Adipocyte (in vitro differentiated cells): Measurements from ENCODE around the gene DIP2B.

ENCODE experiments used
- DNase-seq: peaks from one replicate; pipeline ENCODE4 v3.0.0-alpha.2; 2015; ENCODE audit warnings: low read depth
- H3K27me3 ChIP-seq: replicated peaks from 2 replicates; pipeline ENCODE4 v1.7.0; 2013; ENCODE audit warnings: mild to moderate bottlenecking, low read length, moderate library complexity; ENCODE audit not compliant: control insufficient read depth, insufficient read depth
- H3K36me3 ChIP-seq: 2 replicates; pipeline ENCODE4 v1.7.0; 2013; ENCODE audit warnings: low read length, mild to moderate bottlenecking, moderate library complexity; ENCODE audit not compliant: control insufficient read depth, insufficient read depth, severe bottlenecking
- H3K4me1 ChIP-seq: 2 replicates; pipeline ENCODE4 v1.7.0; 2013; ENCODE audit warnings: mild to moderate bottlenecking, low read length, moderate library complexity; ENCODE audit not compliant: control insufficient read depth, insufficient read depth
- H3K4me3 ChIP-seq: 2 replicates; pipeline ENCODE4 v1.7.0; 2013; ENCODE audit warnings: mild to moderate bottlenecking, low read length, moderate library complexity
- H3K9ac ChIP-seq: 2 replicates; pipeline ENCODE4 v1.7.0; 2013; ENCODE audit warnings: mild to moderate bottlenecking, low read length, moderate library complexity
- H3K9me3 ChIP-seq: 2 replicates; pipeline ENCODE4 v1.7.0; 2013; ENCODE audit warnings: mild to moderate bottlenecking, low read length, moderate library complexity; ENCODE audit not compliant: control insufficient read depth

The DIP2B gene

GRCh38 chr12:50627491-50627890 lies 122.7 kb downstream of the DIP2B start:
- no peak for DNase-seq
- no peaks in the 10 kb centered on the region for H3K4me1 ChIP-seq
- no peak overlapping the region for H3K9ac ChIP-seq

GRCh38 chr12:50628394-50628793 lies 123.6 kb downstream of the DIP2B start:
- no peak overlapping the region for H3K4me3 ChIP-seq
- no peaks in the 10 kb centered on the region for H3K27me3 ChIP-seq
- H3K9ac ChIP-seq, result no peak overlapping the region
- DNase-seq, result no peak
- H3K9me3 ChIP-seq, result no peaks in the 10 kb centered on the region
- peaks cover 4% of the 10 kb centered on the region for H3K36me3 ChIP-seq
- no peaks in the 10 kb centered on the region for H3K4me1 ChIP-seq

More at GRCh38 chr12:50627491-50627890, 122.7 kb downstream of the DIP2B start:
- peaks cover 4% of the 10 kb centered on the region for H3K36me3 ChIP-seq
- no peaks in the 10 kb centered on the region for H3K27me3 ChIP-seq
- no peaks in the 10 kb centered on the region for H3K9me3 ChIP-seq
- no peak overlapping the region for H3K4me3 ChIP-seq

GRCh38 chr12:50633955-50634354 lies 129.2 kb downstream of the DIP2B start:
- peaks cover 9% of the 10 kb centered on the region for H3K4me1 ChIP-seq
- no peaks in the 10 kb centered on the region for H3K9me3 ChIP-seq
- no peak overlapping the region for H3K4me3 ChIP-seq
- DNase-seq, result no peak
- no peaks in the 10 kb centered on the region for H3K36me3 ChIP-seq
- H3K27me3 ChIP-seq, result no peaks in the 10 kb centered on the region
- H3K9ac ChIP-seq, result no peak overlapping the region

- H3K9ac ChIP-seq, result no peak overlapping the region
- no peak for DNase-seq
- H3K9me3 ChIP-seq, result no peaks in the 10 kb centered on the region
- no peak overlapping the region for H3K4me3 ChIP-seq
- H3K4me1 ChIP-seq, result peaks cover 9% of the 10 kb centered on the region
- H3K27me3 ChIP-seq, result no peaks in the 10 kb centered on the region
- no peaks in the 10 kb centered on the region for H3K36me3 ChIP-seq
These were observed 129.6 kb downstream of the DIP2B start for GRCh38 chr12:50634379-50634778.

DNA sequence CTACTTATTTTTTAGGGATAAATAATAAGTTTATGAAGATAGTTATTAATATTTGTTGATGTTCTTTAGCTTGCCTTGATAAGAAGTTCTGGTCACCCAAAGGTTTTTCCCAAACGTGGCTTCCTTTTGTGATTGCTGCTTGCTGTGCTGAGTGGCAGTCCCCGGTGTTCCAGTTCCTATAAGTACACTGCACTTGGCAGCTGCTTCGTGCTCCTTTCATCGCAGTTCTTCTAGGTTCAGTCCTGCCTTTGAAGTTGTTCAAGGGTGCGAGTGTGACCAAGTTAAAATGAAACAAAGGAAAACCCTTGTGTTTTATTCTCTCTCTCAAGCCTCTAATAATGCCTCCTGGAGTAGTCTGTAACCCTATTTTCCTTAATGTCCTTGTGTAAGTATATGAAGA lies 130.6 kb downstream of the DIP2B start:
- Histone ChIP-seq H3K9ac (no peak overlapping the region), H3K27me3 (no peaks in the 10 kb centered on the region), H3K9me3 (no peaks in the 10 kb centered on the region), H3K4me1 (peaks cover 9% of the 10 kb centered on the region), H3K36me3 (no peaks in the 10 kb centered on the region), H3K4me3 (no peak overlapping the region)
- no peak for DNase-seq

DNA sequence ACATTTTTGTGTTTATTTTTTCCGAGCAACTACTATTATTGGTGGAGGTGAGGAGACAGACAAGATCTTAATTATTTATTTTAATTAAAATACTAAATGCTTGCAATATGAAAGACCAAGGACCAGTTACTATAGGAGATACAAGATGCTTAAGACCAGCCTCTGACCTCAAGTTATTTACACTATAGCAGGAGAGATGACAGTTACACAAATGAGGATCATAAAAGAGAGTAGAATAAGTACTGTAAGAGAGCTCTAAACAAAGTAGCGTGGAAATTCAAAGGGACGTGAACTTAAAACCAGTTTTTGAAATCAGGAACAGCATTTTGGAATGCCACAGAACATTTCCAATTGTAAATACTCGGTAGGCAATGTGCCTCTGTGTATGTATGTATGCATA lies 131.1 kb downstream of the DIP2B start:
- no peaks in the 10 kb centered on the region for H3K27me3 ChIP-seq
- H3K4me1 ChIP-seq, result peaks cover 9% of the 10 kb centered on the region
- H3K4me3 ChIP-seq, result no peak overlapping the region
- no peak overlapping the region for H3K9ac ChIP-seq
- H3K36me3 ChIP-seq, result no peaks in the 10 kb centered on the region
- H3K9me3 ChIP-seq, result no peaks in the 10 kb centered on the region
- DNase-seq, result no peak

- no peak for DNase-seq
- Histone ChIP-seq H3K4me1 (peaks cover 9% of the 10 kb centered on the region), H3K9ac (no peak overlapping the region), H3K36me3 (no peaks in the 10 kb centered on the region), H3K27me3 (no peaks in the 10 kb centered on the region), H3K4me3 (no peak overlapping the region), H3K9me3 (no peaks in the 10 kb centered on the region)
These were observed 131.7 kb downstream of the DIP2B start for GRCh38 chr12:50636505-50636904.

DNA sequence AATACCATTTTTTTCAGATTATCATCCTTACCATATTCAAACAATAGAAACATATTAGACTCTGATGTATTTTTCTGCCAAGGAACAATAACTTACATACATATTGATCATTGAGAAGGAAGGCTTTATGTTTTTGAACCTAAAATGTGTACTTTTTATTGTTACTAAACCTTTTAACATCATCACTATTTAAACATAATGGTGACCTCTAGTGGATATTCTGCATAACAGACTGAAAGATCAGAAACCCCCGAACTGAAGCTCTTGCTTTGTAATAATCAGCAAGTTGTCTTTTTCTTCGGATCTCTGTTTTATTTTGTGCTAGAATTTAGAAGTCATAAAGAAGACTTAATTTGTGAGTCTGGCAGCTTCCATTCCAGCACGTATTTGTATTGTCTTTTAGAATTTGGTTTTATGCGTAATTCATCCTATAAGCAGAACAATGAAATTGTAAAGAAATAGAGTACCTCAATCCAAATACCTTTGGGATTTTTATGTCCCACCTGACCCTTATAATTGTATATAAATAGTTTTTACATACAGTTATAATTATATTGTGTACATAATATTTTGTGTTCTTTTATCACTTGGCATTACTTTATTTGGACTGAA lies 133.2 kb downstream of the DIP2B start:
- no peaks in the 10 kb centered on the region for H3K9me3 ChIP-seq
- peak; percentile 87 for DNase-seq

GRCh38 chr12:50638482-50638880 lies 133.7 kb downstream of the DIP2B start:
- no peak overlapping the region for H3K9ac ChIP-seq
- no peaks in the 10 kb centered on the region for H3K27me3 ChIP-seq
- H3K36me3 ChIP-seq, result no peaks in the 10 kb centered on the region
- DNase-seq, result no peak
- peaks cover 9% of the 10 kb centered on the region for H3K4me1 ChIP-seq
- no peak overlapping the region for H3K4me3 ChIP-seq
- no peaks in the 10 kb centered on the region for H3K9me3 ChIP-seq

More for the DNA sequence above, 133.2 kb downstream of the DIP2B start:
- H3K4me1 ChIP-seq, result peaks cover 9% of the 10 kb centered on the region
- H3K9ac ChIP-seq, result no peak overlapping the region
- no peaks in the 10 kb centered on the region for H3K36me3 ChIP-seq
- H3K4me3 ChIP-seq, result no peak overlapping the region
- H3K27me3 ChIP-seq, result no peaks in the 10 kb centered on the region

DNA sequence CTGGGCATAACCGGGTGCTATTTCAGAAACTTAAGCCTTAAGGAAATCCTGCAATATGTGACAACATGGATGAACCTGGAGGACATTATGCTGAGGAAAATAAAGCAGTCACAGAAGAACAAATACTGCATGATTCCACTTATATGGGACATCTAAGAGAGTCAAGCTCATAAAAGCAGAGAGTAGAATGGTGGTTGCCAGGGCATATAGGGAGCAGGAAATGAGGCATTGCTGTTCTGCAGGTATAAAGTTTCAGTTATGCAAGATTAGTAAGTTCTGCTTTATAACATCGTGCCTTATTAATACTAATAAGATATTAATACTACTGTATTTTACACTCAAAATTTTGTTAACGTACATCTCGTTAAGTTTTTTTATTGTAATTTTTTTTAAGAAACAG lies 134.9 kb downstream of the DIP2B start:
- no peaks in the 10 kb centered on the region for H3K4me1 ChIP-seq
- no peaks in the 10 kb centered on the region for H3K9me3 ChIP-seq
- no peak overlapping the region for H3K9ac ChIP-seq
- no peak overlapping the region for H3K4me3 ChIP-seq
- DNase-seq, result no peak
- no peaks in the 10 kb centered on the region for H3K27me3 ChIP-seq
- H3K36me3 ChIP-seq, result no peaks in the 10 kb centered on the region

DNA sequence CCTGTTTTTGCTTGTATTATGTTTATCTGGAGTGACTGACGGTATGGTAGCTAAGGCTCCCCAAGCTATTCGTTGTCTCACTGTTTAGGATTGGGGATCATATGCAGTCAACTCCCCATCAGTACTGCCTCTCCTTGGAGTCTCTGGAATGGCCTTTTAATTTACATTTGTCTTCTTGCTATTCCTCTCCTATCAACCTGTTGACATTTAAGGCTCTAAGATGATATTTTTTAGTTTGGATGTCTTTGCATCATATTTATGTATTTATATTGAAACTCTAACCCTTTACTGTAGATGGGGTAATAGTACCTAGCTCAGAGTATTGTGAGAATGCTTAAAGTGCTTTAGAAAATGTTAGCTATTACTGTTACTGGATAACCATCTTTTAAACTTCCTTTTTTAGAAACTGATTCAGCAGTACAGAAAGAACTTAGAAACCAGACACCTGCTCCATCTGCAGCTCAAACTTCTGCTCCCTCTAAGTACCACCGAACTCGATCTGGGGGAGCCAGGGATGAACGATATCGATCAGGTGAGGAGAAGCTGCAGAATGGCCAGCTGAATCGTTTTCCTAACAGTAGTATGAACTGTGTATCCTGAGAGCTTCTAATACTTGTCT lies 135.6 kb downstream of the DIP2B start:
- no peaks in the 10 kb centered on the region for H3K27me3 ChIP-seq
- no peak for DNase-seq
- no peaks in the 10 kb centered on the region for H3K36me3 ChIP-seq
- H3K9me3 ChIP-seq, result no peaks in the 10 kb centered on the region
- no peak overlapping the region for H3K4me3 ChIP-seq
- no peak overlapping the region for H3K9ac ChIP-seq
- no peaks in the 10 kb centered on the region for H3K4me1 ChIP-seq

GRCh38 chr12:50641566-50641965 lies 136.8 kb downstream of the DIP2B start:
- Histone ChIP-seq H3K4me3 (no peak overlapping the region), H3K36me3 (no peaks in the 10 kb centered on the region), H3K9ac (no peak overlapping the region), H3K9me3 (no peaks in the 10 kb centered on the region), H3K4me1 (no peaks in the 10 kb centered on the region), H3K27me3 (no peaks in the 10 kb centered on the region)
- no peak for DNase-seq
